HL-60 (cell line): Measurements from ENCODE around the gene MYO5B.

ENCODE experiments used
- DNase-seq, 2 experiments: peaks; one replicate each; pipeline ENCODE4 v3.0.0-alpha.2; 2010 to 2020; ENCODE audit warnings: low read depth in 1 of 2, low spot score in 1 of 2
- H3K27ac ChIP-seq: fragments of 250-450 bp; sonication (Bioruptor Pico); replicated peaks from 2 replicates; pipeline ENCODE4 v1.5.1; 2020; ENCODE audit warnings: mild to moderate bottlenecking, moderate library complexity
- H3K27me3 ChIP-seq: fragments of 250-450 bp; sonication (Bioruptor Pico); 2 replicates; pipeline ENCODE4 v1.5.1; 2021; ENCODE audit warnings: mild to moderate bottlenecking, moderate library complexity; ENCODE audit not compliant: insufficient read depth, poor library complexity, severe bottlenecking
- H3K4me3 ChIP-seq: replicated peaks from 2 replicates; pipeline ENCODE4 v1.5.1; 2011; ENCODE audit warnings: mild to moderate bottlenecking, control low read depth, low read length; ENCODE audit not compliant: insufficient read depth
- GABPA ChIP-seq: IDR thresholded peaks from 2 replicates; pipeline ENCODE4 v1.6.1; 2012; ENCODE audit warnings: low read depth
- POLR2AphosphoS5 ChIP-seq: IDR thresholded peaks from 2 replicates; pipeline ENCODE4 v1.6.1; 2012; ENCODE audit warnings: low read depth
- REST ChIP-seq: IDR thresholded peaks from 2 replicates; pipeline ENCODE4 v1.6.1; 2012; ENCODE audit warnings: low read depth; ENCODE audit not compliant: insufficient replicate concordance
- SPI1 ChIP-seq: IDR thresholded peaks from 2 replicates; pipeline ENCODE4 v1.6.1; 2012; ENCODE audit warnings: low read depth, mild to moderate bottlenecking, borderline replicate concordance
- TF ChIP-seq, protein P1 (sequence below): IDR thresholded peaks from one replicate; pipeline ENCODE4 v1.5.1; 2011; ENCODE audit warnings: low read length, control low read depth, inconsistent platforms; ENCODE audit not compliant: insufficient read depth

The MYO5B gene

DNA sequence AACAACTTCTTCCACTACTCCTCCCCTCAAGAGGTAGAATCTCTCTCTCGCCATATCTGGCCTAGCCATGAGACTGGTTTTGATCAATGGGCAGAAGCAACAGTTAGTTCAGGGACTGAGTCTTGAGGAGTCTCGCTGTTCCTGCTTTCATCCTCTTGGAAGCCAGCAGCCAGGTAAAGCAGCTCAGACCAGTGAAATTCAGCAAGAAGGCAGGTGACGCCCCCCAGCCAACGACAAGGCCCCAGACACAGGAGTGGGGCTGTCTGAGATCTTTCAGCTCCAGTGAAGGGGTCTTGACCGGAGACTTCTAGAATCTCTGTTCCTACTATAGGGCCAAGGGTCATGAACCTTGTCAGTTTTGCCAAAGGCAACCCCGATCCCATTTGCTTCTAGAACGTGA lies 341.9 kb downstream of the MYO5B start:
- TF ChIP-seq REST, result no peak
- TF ChIP-seq SPI1, result no peak
- TF ChIP-seq, protein P1, sequence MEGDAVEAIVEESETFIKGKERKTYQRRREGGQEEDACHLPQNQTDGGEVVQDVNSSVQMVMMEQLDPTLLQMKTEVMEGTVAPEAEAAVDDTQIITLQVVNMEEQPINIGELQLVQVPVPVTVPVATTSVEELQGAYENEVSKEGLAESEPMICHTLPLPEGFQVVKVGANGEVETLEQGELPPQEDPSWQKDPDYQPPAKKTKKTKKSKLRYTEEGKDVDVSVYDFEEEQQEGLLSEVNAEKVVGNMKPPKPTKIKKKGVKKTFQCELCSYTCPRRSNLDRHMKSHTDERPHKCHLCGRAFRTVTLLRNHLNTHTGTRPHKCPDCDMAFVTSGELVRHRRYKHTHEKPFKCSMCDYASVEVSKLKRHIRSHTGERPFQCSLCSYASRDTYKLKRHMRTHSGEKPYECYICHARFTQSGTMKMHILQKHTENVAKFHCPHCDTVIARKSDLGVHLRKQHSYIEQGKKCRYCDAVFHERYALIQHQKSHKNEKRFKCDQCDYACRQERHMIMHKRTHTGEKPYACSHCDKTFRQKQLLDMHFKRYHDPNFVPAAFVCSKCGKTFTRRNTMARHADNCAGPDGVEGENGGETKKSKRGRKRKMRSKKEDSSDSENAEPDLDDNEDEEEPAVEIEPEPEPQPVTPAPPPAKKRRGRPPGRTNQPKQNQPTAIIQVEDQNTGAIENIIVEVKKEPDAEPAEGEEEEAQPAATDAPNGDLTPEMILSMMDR, result no peak
- no peak for TF ChIP-seq GABPA
- TF ChIP-seq POLR2AphosphoS5, result no peak
- no peak overlapping the region for H3K4me3 ChIP-seq
- peaks cover 5% of the 10 kb centered on the region for H3K27me3 ChIP-seq
- DNase-seq, result no peak
- H3K27ac ChIP-seq, result no peak overlapping the region

DNA sequence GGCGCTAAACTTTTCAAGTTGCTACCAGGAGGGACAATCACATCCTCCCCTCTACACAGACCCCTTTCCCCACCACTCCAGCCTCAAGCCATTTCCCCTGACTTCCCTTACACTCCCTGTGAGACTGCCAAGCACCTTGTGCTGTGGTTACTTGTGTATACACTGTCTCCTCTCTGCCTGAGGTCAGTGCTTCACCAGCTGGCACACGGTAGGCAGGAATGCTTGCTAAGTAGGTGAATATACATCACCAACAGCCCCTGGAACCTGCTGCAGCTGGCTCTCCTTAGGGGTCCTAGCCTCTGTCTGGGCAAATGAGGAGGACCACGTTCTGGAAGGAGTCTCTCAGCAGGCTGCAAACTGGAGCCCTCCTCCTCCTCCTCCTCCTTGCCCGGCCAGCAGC lies 343.3 kb downstream of the MYO5B start:
- H3K27ac ChIP-seq, result no peak overlapping the region
- no peak overlapping the region for H3K4me3 ChIP-seq
- DNase-seq, result no peak
- peaks cover 5% of the 10 kb centered on the region for H3K27me3 ChIP-seq
- TF ChIP-seq, protein P1, result no peak
- no peak for TF ChIP-seq POLR2AphosphoS5
- no peak for TF ChIP-seq SPI1
- no peak for TF ChIP-seq REST
- no peak for TF ChIP-seq GABPA

DNA sequence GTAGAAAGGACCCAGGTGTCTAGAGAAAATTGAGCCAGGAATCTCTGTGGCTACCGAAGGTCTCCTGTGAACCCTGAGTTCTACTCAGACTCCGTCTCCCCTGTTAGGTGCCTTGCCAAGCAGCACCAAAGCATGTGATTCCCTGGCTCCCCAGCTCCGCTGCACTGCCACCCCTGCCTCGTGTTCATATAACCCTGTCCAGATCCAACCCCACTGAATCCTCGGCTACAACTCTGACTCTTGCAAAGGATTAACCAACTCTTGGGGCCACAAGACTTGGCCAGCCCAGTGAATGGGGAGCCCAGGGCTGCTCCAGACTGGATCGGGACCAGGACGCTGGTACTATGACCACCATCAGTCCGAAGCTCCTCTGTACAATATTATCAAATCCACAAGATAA lies 344.3 kb downstream of the MYO5B start:
- DNase-seq, result no peak
- Histone ChIP-seq H3K4me3 (no peak overlapping the region), H3K27ac (no peak overlapping the region), H3K27me3 (peaks cover 5% of the 10 kb centered on the region)
- TF ChIP-seq SPI1 (no peak), GABPA (no peak), POLR2AphosphoS5 (no peak), REST (no peak)
- TF ChIP-seq, protein P1, result no peak
